A673 (cell line): ENCODE data around the gene LPCAT1.

ENCODE experiments used
- EZH2 ChIP-seq: fragments of 200-600 bp; sonication (generic); IDR thresholded peaks from 2 replicates; pipeline ENCODE4 v1.6.1; 2017; ENCODE audit warnings: borderline replicate concordance, low read depth, mild to moderate bottlenecking, mixed read lengths, antibody characterized with exemption, low read length; ENCODE audit not compliant: poor library complexity, severe bottlenecking
- TF ChIP-seq, protein P1 (sequence below): fragments of 300-800, 200-600 bp; sonication (generic); conservative IDR thresholded peaks from 2 replicates; pipeline ENCODE4 v1.5.1; 2017; ENCODE audit warnings: low read depth, mild to moderate bottlenecking, antibody characterized with exemption, low read length, moderate library complexity, mixed read lengths

DNA sequence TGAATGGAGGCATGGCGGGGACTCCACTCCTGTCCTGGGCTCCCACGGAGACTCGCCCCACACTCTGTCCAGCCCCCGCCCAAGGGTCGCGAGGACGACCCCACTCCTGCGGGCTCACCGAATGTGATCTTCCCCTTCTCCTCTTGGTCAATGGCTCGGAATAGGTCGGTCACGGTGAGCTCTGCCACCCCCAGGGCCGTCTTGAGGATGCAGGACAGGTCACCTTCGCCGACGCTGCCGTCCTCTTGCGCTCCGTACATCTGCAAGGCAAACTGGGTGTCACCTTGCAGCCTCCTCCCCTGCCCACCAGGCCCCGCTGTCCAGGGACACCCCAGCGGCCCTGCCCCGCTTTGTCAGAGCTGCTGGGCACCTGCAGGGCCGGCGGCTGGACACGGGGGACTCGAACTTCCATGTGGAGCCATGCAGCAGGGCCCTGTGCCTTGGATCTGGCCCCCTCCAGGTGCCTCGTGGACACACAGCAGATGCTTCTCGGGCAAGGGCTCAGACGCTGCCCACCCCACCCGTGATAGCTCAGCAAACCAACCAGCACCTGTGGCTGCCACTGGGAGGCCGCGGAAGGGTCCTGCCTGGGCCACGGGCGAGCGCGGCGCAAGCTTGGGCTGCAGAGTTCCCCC is 57.0 kb downstream of the LPCAT1 start:
- TF ChIP-seq, protein P1, sequence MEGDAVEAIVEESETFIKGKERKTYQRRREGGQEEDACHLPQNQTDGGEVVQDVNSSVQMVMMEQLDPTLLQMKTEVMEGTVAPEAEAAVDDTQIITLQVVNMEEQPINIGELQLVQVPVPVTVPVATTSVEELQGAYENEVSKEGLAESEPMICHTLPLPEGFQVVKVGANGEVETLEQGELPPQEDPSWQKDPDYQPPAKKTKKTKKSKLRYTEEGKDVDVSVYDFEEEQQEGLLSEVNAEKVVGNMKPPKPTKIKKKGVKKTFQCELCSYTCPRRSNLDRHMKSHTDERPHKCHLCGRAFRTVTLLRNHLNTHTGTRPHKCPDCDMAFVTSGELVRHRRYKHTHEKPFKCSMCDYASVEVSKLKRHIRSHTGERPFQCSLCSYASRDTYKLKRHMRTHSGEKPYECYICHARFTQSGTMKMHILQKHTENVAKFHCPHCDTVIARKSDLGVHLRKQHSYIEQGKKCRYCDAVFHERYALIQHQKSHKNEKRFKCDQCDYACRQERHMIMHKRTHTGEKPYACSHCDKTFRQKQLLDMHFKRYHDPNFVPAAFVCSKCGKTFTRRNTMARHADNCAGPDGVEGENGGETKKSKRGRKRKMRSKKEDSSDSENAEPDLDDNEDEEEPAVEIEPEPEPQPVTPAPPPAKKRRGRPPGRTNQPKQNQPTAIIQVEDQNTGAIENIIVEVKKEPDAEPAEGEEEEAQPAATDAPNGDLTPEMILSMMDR, result no peak
- TF ChIP-seq EZH2, result no peak
